SKM-1 treated with dmso at 0.1 percent for 144 hours (cell line): ENCODE data around the gene C16orf89.
"Not testable (repeated sequence)": the region's sequence is repeated elsewhere in the genome, so short reads cannot be mapped to it uniquely, and the experiment has no call there.

Experiments used
- DNase-seq: peaks from one replicate; lab custom pipeline; 2025; ENCODE audit not compliant: unreplicated experiment; lab: John Stamatoyannopoulos, UW

C16orf89 gene

GRCh38 chr16:5062051-5062450 is 3.7 kb downstream of the C16orf89 start:
- no peak for DNase-seq

GRCh38 chr16:5060073-5060641 is 5.6 kb downstream of the C16orf89 start:
- no peak for DNase-seq

- DNase-seq = no peak
These were observed 6.2 kb downstream of the C16orf89 start for GRCh38 chr16:5059386-5060072.

- DNase-seq = no peak
These were observed 7.3 kb downstream of the C16orf89 start for GRCh38 chr16:5058476-5058875.

GRCh38 chr16:5056352-5056751 is 9.4 kb downstream of the C16orf89 start:
- no peak for DNase-seq

GRCh38 chr16:5054876-5055865 is 10.6 kb downstream of the C16orf89 start:
- no peak for DNase-seq

- DNase-seq = no peak
These were observed 18.8 kb downstream of the C16orf89 start for GRCh38 chr16:5046914-5047313.

GRCh38 chr16:5045499-5046115 is 20.1 kb downstream of the C16orf89 start:
- no peak for DNase-seq

- not testable (repeated sequence) for DNase-seq
These were observed 21.2 kb downstream of the C16orf89 start for GRCh38 chr16:5044581-5044980.

- DNase-seq = no peak
These were observed 21.7 kb downstream of the C16orf89 start for GRCh38 chr16:5044011-5044540.

- no peak for DNase-seq
These were observed 23.1 kb downstream of the C16orf89 start for GRCh38 chr16:5042574-5043171.

- no peak for DNase-seq
These were observed 24.1 kb downstream of the C16orf89 start for GRCh38 chr16:5041600-5042133.

- no peak for DNase-seq
These were observed 25.3 kb downstream of the C16orf89 start for GRCh38 chr16:5040451-5040850.

- no peak for DNase-seq
These were observed 29.3 kb downstream of the C16orf89 start for GRCh38 chr16:5036228-5037156.

- no peak for DNase-seq
These were observed 29.9 kb downstream of the C16orf89 start for GRCh38 chr16:5035909-5036227.

- no peak for DNase-seq
These were observed 31.6 kb downstream of the C16orf89 start for GRCh38 chr16:5034167-5034523.

- peak; percentile 65 for DNase-seq
These were observed 32.2 kb downstream of the C16orf89 start, which contains the start of gene NAGPA for GRCh38 chr16:5033256-5034166. TSS of gene NAGPA (minus strand) at chr16:5033935. CDS start at chr16:5033914, 21 bp downstream.

- DNase-seq = no peak
These were observed 33.0 kb downstream of the C16orf89 start for GRCh38 chr16:5032748-5033167.
